Measurements from ENCODE around the gene PLEKHA7. TPM values are rescaled to one million over a fixed set of nuclear protein-coding genes. Genes with fewer than 3 reads are reported as not detected.

PLEKHA7 gene
- total and polyA plus RNA-seq, 2 of the 4 experiments (the other 2 are of a cell fraction) = 0.12 TPM; not detected in 1

DNA sequence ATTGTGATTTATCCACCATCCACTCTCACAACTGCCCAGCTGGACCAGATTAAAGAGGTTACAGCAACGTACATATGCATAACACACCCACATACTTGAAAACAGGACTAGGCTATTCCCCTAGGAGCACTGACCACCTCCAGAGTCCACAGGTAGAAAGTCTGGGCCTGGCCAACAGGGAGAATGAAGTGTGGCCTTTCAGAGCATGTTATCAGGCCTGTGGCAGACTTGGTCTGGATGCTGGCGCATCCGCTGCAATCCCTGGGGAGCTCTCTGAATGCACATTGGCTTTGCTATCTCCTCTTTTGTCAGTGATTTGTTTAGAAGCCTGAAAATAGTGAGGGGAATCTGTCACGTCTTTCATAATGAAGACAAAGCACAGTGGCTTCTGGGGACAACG lies 189.1 kb downstream of the PLEKHA7 start:
- Histone ChIP-seq H2BK20ac (ENCODE audit: low read depth, low read length) (no peak overlapping the region), H3K79me1 (ENCODE audit: low read depth in 1 of 2, low read length in 2 of 2) (no peaks in the 10 kb centered on the region), H3K4me1 (ENCODE audit: control insufficient read depth, insufficient read depth, low read length) (no peaks in the 10 kb centered on the region), H2BK5ac (ENCODE audit: low read depth, low read length, poor library complexity, severe bottlenecking) (no peak overlapping the region), H3K23ac (ENCODE audit: low read depth, low read length) (no peak overlapping the region), H3K4me3 (ENCODE audit: insufficient read depth, low read depth, low read length) (no peak overlapping the region), H3K9me1 (ENCODE audit: insufficient read depth, low read length) (no peaks in the 10 kb centered on the region), H3K14ac (replicated peaks; ENCODE audit: low read depth, low read length) (no peak overlapping the region), H3K9me3 (ENCODE audit: control insufficient read depth, insufficient read depth, low read length) (no peaks in the 10 kb centered on the region), H3K9ac (ENCODE audit: low read depth, low read length) (no peak overlapping the region), H4K91ac (ENCODE audit: insufficient read depth, low read depth, low read length) (no peak overlapping the region), H2BK15ac (ENCODE audit: low read depth, low read length) (no peak overlapping the region), H3K27ac (ENCODE audit: insufficient read depth, low read length) (no peak overlapping the region), H2AK5ac (ENCODE audit: low read depth, low read length) (no peak overlapping the region), H3K4me2 (ENCODE audit: low read depth, low read length) (no peak overlapping the region), H3K56ac (ENCODE audit: extremely low read depth, insufficient read depth, low read length) (no peak overlapping the region), H4K8ac (ENCODE audit: low read depth in 2 of 2, low read length in 2 of 2) (no peak overlapping the region), H3K36me3 (ENCODE audit: control insufficient read depth, insufficient read depth, low read length) (no peaks in the 10 kb centered on the region), H3K18ac (ENCODE audit: low read depth, low read length) (no peak overlapping the region), H4K20me1 (ENCODE audit: insufficient read depth, low read length) (no peaks in the 10 kb centered on the region), H4K5ac (ENCODE audit: low read depth, low read length) (no peak overlapping the region), H2AFZ (replicated peaks; ENCODE audit: low read length, poor library complexity) (no peak overlapping the region), H3K4ac (ENCODE audit: low read depth, low read length) (no peak overlapping the region), H2AK9ac (replicated peaks; ENCODE audit: low read depth, low read length, poor library complexity) (no peak overlapping the region), H3K27me3 (ENCODE audit: control insufficient read depth, insufficient read depth, low read length) (peaks cover 15% of the 10 kb centered on the region), H2BK120ac (ENCODE audit: low read depth, low read length) (no peak overlapping the region)
- CTCF ChIA-PET = no interaction called here
- WGBS, 2 experiments (ENCODE audit: extremely low coverage in 2 of 2, insufficient read length in 1 of 2) = no CpG with 5 or more reads among the region's 5 CpGs
- dilution Hi-C loops (cut with HindIII; ENCODE audit: low sequenced_read_pairs, unreplicated experiment) = no loop called here
- POLR2A ChIA-PET (ENCODE audit: unreplicated experiment) = no interaction called here
- intact Hi-C loops (cut with micrococcal nuclease) = loop anchor here (10.0 kb wide), 1 partner anchor 680 kb away; no protein-coding TSS in a partner anchor
- in situ Hi-C loops (cut with MboI; ENCODE audit: low sequenced_read_pairs) = no loop called here
- DNase-seq (no peak), ATAC-seq (ENCODE audit: low read depth) (no peak)
- no TSS peak for BruUV-seq (replicated peaks)
- TF ChIP-seq MAFK (IDR thresholded peaks at IDR 0.05; ENCODE audit: low read depth, low read length) (no peak), BHLHE40 (IDR thresholded peaks at IDR 0.05; ENCODE audit: low read depth, low read length) (no peak), MAZ (IDR thresholded peaks at IDR 0.05; ENCODE audit: borderline replicate concordance, low read depth, low read length) (no peak)
- TF ChIP-seq, protein P1, sequence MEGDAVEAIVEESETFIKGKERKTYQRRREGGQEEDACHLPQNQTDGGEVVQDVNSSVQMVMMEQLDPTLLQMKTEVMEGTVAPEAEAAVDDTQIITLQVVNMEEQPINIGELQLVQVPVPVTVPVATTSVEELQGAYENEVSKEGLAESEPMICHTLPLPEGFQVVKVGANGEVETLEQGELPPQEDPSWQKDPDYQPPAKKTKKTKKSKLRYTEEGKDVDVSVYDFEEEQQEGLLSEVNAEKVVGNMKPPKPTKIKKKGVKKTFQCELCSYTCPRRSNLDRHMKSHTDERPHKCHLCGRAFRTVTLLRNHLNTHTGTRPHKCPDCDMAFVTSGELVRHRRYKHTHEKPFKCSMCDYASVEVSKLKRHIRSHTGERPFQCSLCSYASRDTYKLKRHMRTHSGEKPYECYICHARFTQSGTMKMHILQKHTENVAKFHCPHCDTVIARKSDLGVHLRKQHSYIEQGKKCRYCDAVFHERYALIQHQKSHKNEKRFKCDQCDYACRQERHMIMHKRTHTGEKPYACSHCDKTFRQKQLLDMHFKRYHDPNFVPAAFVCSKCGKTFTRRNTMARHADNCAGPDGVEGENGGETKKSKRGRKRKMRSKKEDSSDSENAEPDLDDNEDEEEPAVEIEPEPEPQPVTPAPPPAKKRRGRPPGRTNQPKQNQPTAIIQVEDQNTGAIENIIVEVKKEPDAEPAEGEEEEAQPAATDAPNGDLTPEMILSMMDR (conservative IDR thresholded peaks at IDR 0.05; ENCODE audit: low read depth, low read length) = no peak
